ENCODE measurements around the gene NIN.

GRCh38 chr14:50864237-50864636 lies 33.3 kb upstream of the NIN start:
- TF ChIP-seq CTCF (IDR thresholded peaks at IDR 0.05) = no peak
- TF ChIP-seq TCF7L2 (IDR thresholded peaks at IDR 0.05; ENCODE audit: low read depth, low read length) = no peak
- no peak for TF ChIP-seq REST (IDR thresholded peaks at IDR 0.05; ENCODE audit: insufficient read depth in 1 of 2, low read depth in 2 of 2, low read length in 1 of 2)
- TF ChIP-seq POLR2AphosphoS5 (IDR thresholded peaks at IDR 0.05; ENCODE audit: low read depth, low read length) = no peak
- TF ChIP-seq SIN3A (IDR thresholded peaks at IDR 0.05; ENCODE audit: borderline replicate concordance, insufficient read depth, low read depth, low read length) = no peak
